Neural crest cell (in vitro differentiated cells): Measurements from ENCODE around the gene BNC1. TPM values are rescaled to one million over a fixed set of nuclear protein-coding genes. Genes with fewer than 3 reads are reported as not detected.

Experiments used
- DNase-seq: peaks from one replicate; pipeline ENCODE4 v3.0.0; 2021; ENCODE audit warnings: low read depth, mixed read lengths, low spot score
- H3K27ac Mint-ChIP-seq: one replicate; pipeline ENCODE4 v1.8.0; 2021; ENCODE audit warnings: mild to moderate bottlenecking, mixed read lengths; ENCODE audit not compliant: unreplicated experiment
- H3K27me3 Mint-ChIP-seq: 2 replicates; pipeline ENCODE4 v1.8.0; 2021; ENCODE audit warnings: low read depth, mild to moderate bottlenecking, mixed read lengths
- H3K36me3 Mint-ChIP-seq: 2 replicates; pipeline ENCODE4 v1.8.0; 2021; ENCODE audit warnings: low read depth, mild to moderate bottlenecking, mixed read lengths
- H3K4me1 Mint-ChIP-seq: 2 replicates; pipeline ENCODE4 v1.8.0; 2021; ENCODE audit warnings: mixed read lengths
- H3K4me3 Mint-ChIP-seq: one replicate; pipeline ENCODE4 v1.8.0; 2021; ENCODE audit warnings: mild to moderate bottlenecking, mixed read lengths
- H3K9me3 Mint-ChIP-seq: 2 replicates; pipeline ENCODE4 v1.8.0; 2021; ENCODE audit warnings: mixed read lengths
- total RNA-seq: library from RNA; stranded (reverse); gene quantifications from 2 replicates; pipeline ENCODE4 v1.2.1, GENCODE V29; 2021
- TF ChIP-seq, protein P1 (sequence below): fragments of 200-600 bp; sonication (generic); conservative IDR thresholded peaks from 2 replicates; pipeline ENCODE4 v1.5.0; 2021; ENCODE audit warnings: antibody characterized with exemption, mild to moderate bottlenecking

The BNC1 gene
- total RNA-seq, 1 donor from 2014 or later, result 0.35 TPM

- Mint-ChIP-seq H3K27ac (no peak overlapping the region), H3K9me3 (no peaks in the 10 kb centered on the region), H3K27me3 (peaks cover 74% of the 10 kb centered on the region)
Observed at GRCh38 chr15:83288381-83288801, 3.9 kb upstream of the BNC1 start.

GRCh38 chr15:83287541-83288027 is 3.1 kb upstream of the BNC1 start:
- no peak for DNase-seq
- no peak overlapping the region for H3K27ac Mint-ChIP-seq
- no peak overlapping the region for H3K4me3 Mint-ChIP-seq
- TF ChIP-seq, protein P1, sequence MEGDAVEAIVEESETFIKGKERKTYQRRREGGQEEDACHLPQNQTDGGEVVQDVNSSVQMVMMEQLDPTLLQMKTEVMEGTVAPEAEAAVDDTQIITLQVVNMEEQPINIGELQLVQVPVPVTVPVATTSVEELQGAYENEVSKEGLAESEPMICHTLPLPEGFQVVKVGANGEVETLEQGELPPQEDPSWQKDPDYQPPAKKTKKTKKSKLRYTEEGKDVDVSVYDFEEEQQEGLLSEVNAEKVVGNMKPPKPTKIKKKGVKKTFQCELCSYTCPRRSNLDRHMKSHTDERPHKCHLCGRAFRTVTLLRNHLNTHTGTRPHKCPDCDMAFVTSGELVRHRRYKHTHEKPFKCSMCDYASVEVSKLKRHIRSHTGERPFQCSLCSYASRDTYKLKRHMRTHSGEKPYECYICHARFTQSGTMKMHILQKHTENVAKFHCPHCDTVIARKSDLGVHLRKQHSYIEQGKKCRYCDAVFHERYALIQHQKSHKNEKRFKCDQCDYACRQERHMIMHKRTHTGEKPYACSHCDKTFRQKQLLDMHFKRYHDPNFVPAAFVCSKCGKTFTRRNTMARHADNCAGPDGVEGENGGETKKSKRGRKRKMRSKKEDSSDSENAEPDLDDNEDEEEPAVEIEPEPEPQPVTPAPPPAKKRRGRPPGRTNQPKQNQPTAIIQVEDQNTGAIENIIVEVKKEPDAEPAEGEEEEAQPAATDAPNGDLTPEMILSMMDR, result no peak
- H3K4me1 Mint-ChIP-seq, result peaks cover 16% of the 10 kb centered on the region
- peaks cover 4% of the 10 kb centered on the region for H3K36me3 Mint-ChIP-seq
- no peaks in the 10 kb centered on the region for H3K9me3 Mint-ChIP-seq
- H3K27me3 Mint-ChIP-seq, result peaks cover 75% of the 10 kb centered on the region

More at GRCh38 chr15:83288381-83288801, 3.9 kb upstream of the BNC1 start:
- TF ChIP-seq, protein P1, result no peak
- H3K4me1 Mint-ChIP-seq, result peaks cover 11% of the 10 kb centered on the region
- DNase-seq, result no peak
- no peak overlapping the region for H3K4me3 Mint-ChIP-seq
- peaks cover 4% of the 10 kb centered on the region for H3K36me3 Mint-ChIP-seq

- TF ChIP-seq, protein P1, result no peak
- H3K9me3 Mint-ChIP-seq, result no peaks in the 10 kb centered on the region
- peaks cover 16% of the 10 kb centered on the region for H3K4me1 Mint-ChIP-seq
- DNase-seq, result no peak
- peaks cover 80% of the 10 kb centered on the region for H3K27me3 Mint-ChIP-seq
- H3K4me3 Mint-ChIP-seq, result peak overlapping the region; percentile 56
- H3K36me3 Mint-ChIP-seq, result peaks cover 4% of the 10 kb centered on the region
- no peak overlapping the region for H3K27ac Mint-ChIP-seq
Observed at GRCh38 chr15:83285979-83286553, 1.6 kb upstream of the BNC1 start.

GRCh38 chr15:83285284-83285978 is 967 bp upstream of the BNC1 start:
- H3K27me3 Mint-ChIP-seq, result peaks cover 86% of the 10 kb centered on the region

DNA sequence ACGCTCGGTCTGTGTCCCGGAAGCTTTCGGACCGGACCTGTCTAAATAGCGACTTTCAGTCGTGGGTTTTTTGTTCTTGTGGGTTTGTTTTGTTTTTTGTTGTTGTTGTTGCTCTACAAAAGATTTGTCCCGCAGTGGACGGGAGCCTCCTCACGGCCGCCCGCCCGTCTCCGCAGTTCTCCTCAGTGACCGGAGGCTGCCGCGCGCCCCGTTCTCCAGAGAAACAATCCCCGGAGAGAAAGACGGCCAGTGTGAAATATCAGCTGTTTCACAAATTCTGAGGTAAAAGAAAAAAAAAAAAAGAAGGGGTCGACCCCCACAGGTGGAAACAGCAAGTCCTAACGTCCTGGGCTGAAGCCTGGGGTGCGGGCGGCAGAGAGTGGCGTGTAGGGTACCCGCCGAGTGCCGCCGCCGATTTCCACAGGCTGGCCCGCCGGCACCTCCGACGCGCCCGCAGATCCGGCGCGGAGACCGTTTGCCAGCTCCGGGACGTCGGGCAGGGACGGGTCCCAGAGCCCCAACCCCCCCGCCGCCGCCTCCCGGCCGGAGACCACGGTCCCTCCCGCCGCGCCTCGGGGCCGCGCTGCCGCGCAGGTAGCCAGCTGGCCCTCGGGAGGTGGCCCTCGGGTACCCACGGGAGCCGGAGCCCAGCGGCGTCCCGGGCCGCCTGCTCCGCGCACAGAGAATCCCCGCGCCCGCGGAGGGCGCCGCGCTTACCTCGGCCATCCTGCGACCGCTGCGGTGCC is 478 bp downstream of the BNC1 start:
- Mint-ChIP-seq H3K27me3 (peaks cover 90% of the 10 kb centered on the region), H3K36me3 (peaks cover 4% of the 10 kb centered on the region), H3K27ac (no peak overlapping the region), H3K4me1 (peaks cover 16% of the 10 kb centered on the region), H3K9me3 (no peaks in the 10 kb centered on the region), H3K4me3 (peak overlapping the region; percentile 85)
- TF ChIP-seq, protein P1, result peak; percentile 9
- peak; percentile 22 for DNase-seq

More at GRCh38 chr15:83285284-83285978, 967 bp upstream of the BNC1 start:
- H3K9me3 Mint-ChIP-seq, result no peaks in the 10 kb centered on the region
- no peak for DNase-seq
- TF ChIP-seq, protein P1, result no peak
- H3K36me3 Mint-ChIP-seq, result peaks cover 4% of the 10 kb centered on the region
- peak overlapping the region; percentile 56 for H3K4me3 Mint-ChIP-seq
- peaks cover 16% of the 10 kb centered on the region for H3K4me1 Mint-ChIP-seq
- no peak overlapping the region for H3K27ac Mint-ChIP-seq
